ENCODE measurements around the gene CCDC159.
"Not testable (repeated sequence)": the region's sequence is repeated elsewhere in the genome, so short reads cannot be mapped to it uniquely, and the experiment has no call there.

Gene CCDC159

GRCh38 chr19:11346104-11346940 lies at the start of gene CCDC159, which contains the start of gene TMEM205:
TSS of gene CCDC159 (plus strand) at chr19:11346519. CDS start at chr19:11346607, 88 bp downstream.
TSS of gene TMEM205 (minus strand) at chr19:11346268. CDS start at chr19:11345619, 649 bp downstream.
- DNase-seq (ENCODE audit: low read depth): peak; percentile 95

- DNase-seq (ENCODE audit: low read depth): no peak
Measured at GRCh38 chr19:11299946-11300810, 46.1 kb upstream of the CCDC159 start.

- DNase-seq (ENCODE audit: low read depth): no peak
Measured at GRCh38 chr19:11300811-11301120, 45.6 kb upstream of the CCDC159 start.

- DNase-seq (ENCODE audit: low read depth): no peak
Measured at GRCh38 chr19:11304936-11305335, 41.4 kb upstream of the CCDC159 start.

GRCh38 chr19:11306337-11306736 lies 40.0 kb upstream of the CCDC159 start:
- no peak for DNase-seq (ENCODE audit: low read depth)

GRCh38 chr19:11320278-11320995 lies 25.9 kb upstream of the CCDC159 start:
- DNase-seq (ENCODE audit: low read depth): not testable (repeated sequence)

GRCh38 chr19:11321191-11322126 lies 24.9 kb upstream of the CCDC159 start:
- DNase-seq (ENCODE audit: low read depth): no peak

GRCh38 chr19:11322269-11323024 lies 23.9 kb upstream of the CCDC159 start:
- DNase-seq (ENCODE audit: low read depth): no peak

GRCh38 chr19:11323601-11324078 lies 22.7 kb upstream of the CCDC159 start:
- no peak for DNase-seq (ENCODE audit: low read depth)

GRCh38 chr19:11324079-11324661 lies 22.1 kb upstream of the CCDC159 start:
- DNase-seq (ENCODE audit: low read depth): peak; percentile 87

GRCh38 chr19:11324748-11325389 lies 21.4 kb upstream of the CCDC159 start:
- DNase-seq (ENCODE audit: low read depth): no peak

GRCh38 chr19:11325544-11325943 lies 20.8 kb upstream of the CCDC159 start:
- DNase-seq (ENCODE audit: low read depth): no peak

GRCh38 chr19:11330127-11330526 lies 16.2 kb upstream of the CCDC159 start:
- DNase-seq (ENCODE audit: low read depth): no peak

- no peak for DNase-seq (ENCODE audit: low read depth)
Measured at GRCh38 chr19:11331502-11331901, 14.8 kb upstream of the CCDC159 start.

GRCh38 chr19:11332822-11333221 lies 13.5 kb upstream of the CCDC159 start:
- no peak for DNase-seq (ENCODE audit: low read depth)

GRCh38 chr19:11333838-11334237 lies 12.5 kb upstream of the CCDC159 start:
- not testable (repeated sequence) for DNase-seq (ENCODE audit: low read depth)

- no peak for DNase-seq (ENCODE audit: low read depth)
Measured at GRCh38 chr19:11335449-11336146, 10.7 kb upstream of the CCDC159 start.

GRCh38 chr19:11337080-11337479 lies 9.2 kb upstream of the CCDC159 start:
- no peak for DNase-seq (ENCODE audit: low read depth)

- DNase-seq (ENCODE audit: low read depth): no peak
Measured at GRCh38 chr19:11338121-11338520, 8.2 kb upstream of the CCDC159 start.
